ES-I3 (cell line): Measurements from ENCODE around the gene DYSF.
"Not testable (repeated sequence)": the region's sequence is repeated elsewhere in the genome, so short reads cannot be mapped to it uniquely, and the experiment has no call there.

Experiments
- H3K36me3 ChIP-seq: 2 replicates; pipeline ENCODE4 v1.6.1; 2013; ENCODE audit warnings: mild to moderate bottlenecking, low read length, control low read depth, moderate library complexity; ENCODE audit not compliant: insufficient read depth
- H3K4me1 ChIP-seq: 2 replicates; pipeline ENCODE4 v1.6.1; 2013; ENCODE audit warnings: mild to moderate bottlenecking, control low read depth, low read length; ENCODE audit not compliant: insufficient read depth
- H3K9ac ChIP-seq: 2 replicates; pipeline ENCODE4 v1.6.1; 2013; ENCODE audit warnings: low read depth, mild to moderate bottlenecking, low read length, moderate library complexity
- H3K9me3 ChIP-seq: 2 replicates; pipeline ENCODE4 v1.6.1; 2013; ENCODE audit warnings: mild to moderate bottlenecking, low read length, moderate library complexity; ENCODE audit not compliant: control insufficient read depth, insufficient read depth

Gene DYSF

GRCh38 chr2:71453404-71454220 is at the start of gene DYSF:
Gene DYSF (plus strand): TSS chr2:71453561.
- Histone ChIP-seq H3K9ac (peak within 1 kb of the TSS; percentile 54; the same call in 1 of the 2 replicates), H3K9me3 (no peaks in the 10 kb centered on the region), H3K4me1 (peaks cover 37% of the 10 kb centered on the region), H3K36me3 (no peaks in the 10 kb centered on the region)

GRCh38 chr2:71409611-71410010 is 43.8 kb upstream of the DYSF start:
- Histone ChIP-seq H3K36me3 (peaks cover 4% of the 10 kb centered on the region; the same call in 1 of the 2 replicates), H3K9ac (no peak overlapping the region), H3K4me1 (no peaks in the 10 kb centered on the region)

GRCh38 chr2:71410696-71411095 is 42.7 kb upstream of the DYSF start:
- Histone ChIP-seq H3K36me3 (peaks cover 4% of the 10 kb centered on the region; the same call in 1 of the 2 replicates), H3K9ac (no peak overlapping the region), H3K4me1 (no peaks in the 10 kb centered on the region), H3K9me3 (no peaks in the 10 kb centered on the region)

More at GRCh38 chr2:71409611-71410010, 43.8 kb upstream of the DYSF start:
- no peaks in the 10 kb centered on the region for H3K9me3 ChIP-seq

DNA sequence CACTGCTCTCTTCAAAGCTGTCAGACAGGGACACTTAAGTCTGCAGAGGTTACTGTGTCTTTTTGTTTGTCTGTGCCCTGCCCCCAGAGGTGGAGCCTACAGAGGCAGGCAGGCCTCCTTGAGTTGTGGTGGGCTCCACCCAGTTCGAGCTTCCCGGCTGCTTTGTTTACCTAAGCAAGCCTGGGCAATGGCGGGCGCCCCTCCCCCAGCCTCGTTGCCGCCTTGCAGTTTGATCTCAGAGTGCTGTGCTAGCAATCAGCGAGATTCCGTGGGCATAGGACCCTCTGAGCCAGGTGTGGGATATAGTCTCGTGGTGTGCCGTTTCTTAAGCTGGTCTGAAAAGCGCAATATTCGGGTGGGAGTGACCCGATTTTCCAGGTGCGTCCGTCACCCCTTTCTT is 36.5 kb upstream of the DYSF start:
- not testable (repeated sequence) for H3K9ac ChIP-seq, H3K4me1 ChIP-seq, H3K9me3 ChIP-seq, H3K36me3 ChIP-seq

- Histone ChIP-seq H3K9ac (peak overlapping the region; percentile 57), H3K4me1 (no peaks in the 10 kb centered on the region), H3K36me3 (no peaks in the 10 kb centered on the region), H3K9me3 (no peaks in the 10 kb centered on the region)
Observed at GRCh38 chr2:71417300-71418202, 35.8 kb upstream of the DYSF start.

GRCh38 chr2:71419145-71419544 is 34.2 kb upstream of the DYSF start:
- H3K36me3 ChIP-seq = peaks cover 6% of the 10 kb centered on the region; the same call in 1 of the 2 replicates
- H3K9ac ChIP-seq = no peak overlapping the region
- H3K9me3 ChIP-seq = no peaks in the 10 kb centered on the region
- H3K4me1 ChIP-seq = no peaks in the 10 kb centered on the region

DNA sequence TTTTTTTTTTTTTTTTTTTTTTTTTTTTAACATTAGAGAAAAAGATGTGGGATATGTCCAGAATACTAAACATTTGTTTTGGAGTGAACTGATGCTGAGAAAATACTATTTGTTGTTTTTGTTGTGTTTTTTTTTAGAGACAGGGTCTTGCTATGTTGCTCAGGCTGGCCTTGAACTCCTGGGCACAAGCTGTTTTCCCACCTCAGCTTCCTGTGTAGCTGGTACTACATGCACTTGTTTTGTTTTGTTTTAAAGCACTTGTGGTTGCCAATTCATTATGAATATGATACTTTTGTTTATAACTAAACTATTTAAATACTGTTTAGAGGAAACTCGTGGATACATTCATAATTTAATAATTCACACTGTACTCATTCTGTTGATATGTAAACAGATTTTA is 33.4 kb upstream of the DYSF start:
- no peak overlapping the region for H3K9ac ChIP-seq
- peaks cover 6% of the 10 kb centered on the region; the same call in 1 of the 2 replicates for H3K36me3 ChIP-seq
- no peaks in the 10 kb centered on the region for H3K4me1 ChIP-seq
- no peaks in the 10 kb centered on the region for H3K9me3 ChIP-seq

DNA sequence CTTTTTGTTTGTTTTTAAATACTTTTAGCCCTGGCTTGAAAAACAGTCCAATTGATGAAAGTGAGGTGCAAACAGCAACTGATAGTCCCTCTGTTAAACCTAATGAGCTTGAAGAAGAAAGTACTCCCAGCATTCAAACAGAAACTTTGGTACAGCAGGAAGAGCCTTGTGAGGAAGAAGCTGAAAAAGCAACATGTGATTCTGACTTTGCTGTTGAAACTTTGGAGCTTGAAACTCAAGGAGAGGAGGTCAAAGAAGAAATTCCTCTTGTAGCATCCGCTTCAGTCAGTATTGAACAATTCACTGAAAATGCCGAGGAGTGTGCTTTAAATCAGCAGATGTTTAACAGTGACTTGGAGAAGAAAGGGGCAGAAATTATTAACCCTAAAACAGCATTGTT is 30.6 kb upstream of the DYSF start:
- H3K9ac ChIP-seq = no peak overlapping the region
- H3K9me3 ChIP-seq = no peaks in the 10 kb centered on the region
- peaks cover 14% of the 10 kb centered on the region for H3K36me3 ChIP-seq
- H3K4me1 ChIP-seq = no peaks in the 10 kb centered on the region

DNA sequence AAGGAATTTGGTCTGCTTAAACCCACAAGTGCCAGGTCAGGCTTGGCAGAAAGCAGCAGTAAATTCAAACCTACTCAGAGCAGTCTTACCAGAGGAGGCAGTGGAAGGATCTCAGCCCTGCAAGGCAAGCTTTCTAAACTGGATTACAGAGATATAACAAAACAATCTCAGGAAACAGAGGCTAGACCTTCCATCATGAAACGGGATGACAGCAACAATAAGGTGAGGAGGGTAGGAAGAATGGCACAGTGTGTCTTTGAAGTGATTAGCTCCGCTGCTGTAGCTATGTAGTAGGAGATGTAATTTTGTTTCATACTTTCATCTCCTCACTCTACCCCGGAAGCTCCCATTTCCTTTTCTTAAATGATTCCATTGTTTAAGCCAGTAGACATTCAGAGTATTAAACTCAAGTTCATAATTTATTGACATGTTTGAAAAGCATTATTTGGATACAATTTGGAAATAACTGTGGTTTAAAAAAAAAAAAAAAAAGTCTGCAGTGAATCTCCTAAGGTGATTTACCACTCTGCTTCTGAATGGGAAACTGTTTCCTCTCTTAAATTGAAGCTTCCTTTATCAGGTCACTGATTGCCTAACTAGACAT is 29.4 kb upstream of the DYSF start:
- no peaks in the 10 kb centered on the region for H3K4me1 ChIP-seq
- H3K9me3 ChIP-seq = no peaks in the 10 kb centered on the region
- H3K9ac ChIP-seq = no peak overlapping the region
- peaks cover 14% of the 10 kb centered on the region for H3K36me3 ChIP-seq

DNA sequence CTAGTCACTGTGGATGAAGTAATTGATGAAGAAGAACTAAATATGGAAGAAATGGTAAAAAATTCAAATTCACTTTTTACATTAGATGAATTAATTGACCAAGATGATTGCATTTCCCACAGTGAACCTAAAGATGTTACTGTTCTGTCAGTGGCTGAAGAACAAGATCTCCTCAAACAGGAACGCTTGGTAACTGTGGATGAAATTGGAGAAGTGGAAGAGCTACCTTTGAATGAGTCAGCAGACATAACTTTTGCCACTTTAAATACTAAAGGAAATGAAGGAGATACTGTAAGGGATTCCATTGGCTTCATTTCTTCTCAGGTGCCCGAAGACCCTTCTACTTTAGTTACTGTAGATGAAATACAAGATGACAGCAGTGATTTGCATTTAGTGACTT is 26.6 kb upstream of the DYSF start:
- peaks cover 14% of the 10 kb centered on the region for H3K36me3 ChIP-seq
- no peaks in the 10 kb centered on the region for H3K9me3 ChIP-seq

DNA sequence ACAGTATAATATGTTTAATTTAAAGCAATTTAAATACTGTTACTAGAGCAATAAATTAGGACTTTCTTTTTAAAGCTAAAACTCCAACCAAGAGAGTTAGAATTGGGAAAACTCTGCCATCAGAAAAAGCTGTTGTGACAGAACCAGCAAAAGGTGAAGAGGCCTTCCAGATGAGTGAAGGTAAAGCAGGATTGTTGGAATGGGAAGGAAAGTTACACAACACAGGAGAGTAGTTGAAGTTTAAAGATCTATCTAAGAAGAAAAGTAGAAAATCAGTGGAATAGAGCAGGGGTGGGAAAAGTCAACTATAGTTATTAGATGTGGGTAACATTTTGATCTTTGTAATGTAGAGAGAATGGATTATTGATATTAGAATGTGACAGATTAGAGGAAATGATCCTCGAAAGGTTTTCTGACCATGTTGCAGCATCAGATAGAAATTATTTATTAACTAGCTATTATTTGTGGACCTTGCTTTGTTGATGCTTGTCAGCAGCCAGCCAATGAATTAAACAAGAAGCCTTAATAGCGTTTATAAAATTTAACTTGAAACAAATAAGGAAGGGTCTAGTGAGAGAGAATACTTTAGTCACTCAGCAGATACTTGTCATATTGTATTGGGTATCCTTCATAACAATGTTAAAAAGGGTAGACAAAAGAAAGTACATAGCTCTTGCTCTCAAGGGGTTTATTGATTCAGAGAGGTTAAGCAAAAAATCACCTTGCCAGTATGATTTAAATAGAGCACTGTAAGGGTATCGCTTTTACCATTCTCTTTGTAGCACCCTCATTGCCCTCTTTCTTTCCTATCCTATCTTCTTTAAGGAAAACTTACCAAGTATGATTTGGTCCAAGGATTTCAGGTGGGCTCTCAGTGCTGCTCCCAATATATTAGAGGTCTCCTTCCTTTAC is 24.6 kb upstream of the DYSF start:
- Histone ChIP-seq H3K9me3 (no peaks in the 10 kb centered on the region), H3K4me1 (no peaks in the 10 kb centered on the region), H3K36me3 (peaks cover 17% of the 10 kb centered on the region), H3K9ac (no peak overlapping the region)

More for the DNA sequence above, 26.6 kb upstream of the DYSF start:
- Histone ChIP-seq H3K9ac (no peak overlapping the region), H3K4me1 (no peaks in the 10 kb centered on the region)

- H3K4me1 ChIP-seq, H3K9me3 ChIP-seq, H3K36me3 ChIP-seq, H3K9ac ChIP-seq: not testable (repeated sequence)
Observed at GRCh38 chr2:71445142-71445541, 8.2 kb upstream of the DYSF start.

GRCh38 chr2:71446505-71446904 is 6.9 kb upstream of the DYSF start:
- H3K9ac ChIP-seq = no peak overlapping the region
- H3K4me1 ChIP-seq = no peaks in the 10 kb centered on the region; the same call in 1 of the 2 replicates
- no peaks in the 10 kb centered on the region; the same call in 1 of the 2 replicates for H3K9me3 ChIP-seq
- no peaks in the 10 kb centered on the region for H3K36me3 ChIP-seq
